ENCODE results near the gene HIVEP3. TPM values are rescaled to one million over a fixed set of nuclear protein-coding genes. Genes with fewer than 3 reads are reported as not detected.

Gene HIVEP3
- total and polyA plus RNA-seq, 3 donors from 2014 or later = 4.8 to 7.3 (median 7.2) TPM

DNA sequence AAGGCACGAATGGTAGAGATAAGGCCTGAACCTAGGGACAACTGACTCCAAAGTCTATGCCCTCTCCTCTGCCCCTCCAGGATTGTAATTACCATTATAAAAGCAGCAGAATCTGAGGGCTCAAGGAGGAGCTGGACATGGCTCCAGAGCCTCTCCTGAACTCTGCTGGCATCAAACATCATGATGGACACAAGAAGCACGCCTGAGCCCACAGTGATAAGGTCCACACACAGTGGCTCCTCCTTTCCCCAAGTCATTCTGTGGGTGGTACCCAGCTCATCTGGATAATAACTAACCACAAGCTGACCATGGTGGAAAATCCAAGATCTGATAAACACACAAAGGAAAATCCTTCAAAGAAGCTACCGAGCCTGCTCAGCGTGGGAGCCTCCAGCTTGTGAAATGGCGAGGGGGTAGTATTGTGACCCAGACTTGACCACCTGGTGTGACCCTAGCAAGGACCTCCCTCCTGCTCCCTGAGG is 85.2 kb downstream of the HIVEP3 start:
- Histone ChIP-seq H3K9me3 (no peaks in the 10 kb centered on the region), H3K4me1 (no peaks in the 10 kb centered on the region), H3K27ac (no peak overlapping the region), H3K4me3 (no peak overlapping the region), H3K27me3 (no peaks in the 10 kb centered on the region), H3K36me3 (ENCODE audit: low read depth, missing control alignments) (no peaks in the 10 kb centered on the region)
- WGBS, 2 donors = 90 to 92% methylated on average over 5 of the region's 5 CpGs
- TF ChIP-seq POLR2A (IDR thresholded peaks at IDR 0.05) = no peak
- TF ChIP-seq, protein P1, sequence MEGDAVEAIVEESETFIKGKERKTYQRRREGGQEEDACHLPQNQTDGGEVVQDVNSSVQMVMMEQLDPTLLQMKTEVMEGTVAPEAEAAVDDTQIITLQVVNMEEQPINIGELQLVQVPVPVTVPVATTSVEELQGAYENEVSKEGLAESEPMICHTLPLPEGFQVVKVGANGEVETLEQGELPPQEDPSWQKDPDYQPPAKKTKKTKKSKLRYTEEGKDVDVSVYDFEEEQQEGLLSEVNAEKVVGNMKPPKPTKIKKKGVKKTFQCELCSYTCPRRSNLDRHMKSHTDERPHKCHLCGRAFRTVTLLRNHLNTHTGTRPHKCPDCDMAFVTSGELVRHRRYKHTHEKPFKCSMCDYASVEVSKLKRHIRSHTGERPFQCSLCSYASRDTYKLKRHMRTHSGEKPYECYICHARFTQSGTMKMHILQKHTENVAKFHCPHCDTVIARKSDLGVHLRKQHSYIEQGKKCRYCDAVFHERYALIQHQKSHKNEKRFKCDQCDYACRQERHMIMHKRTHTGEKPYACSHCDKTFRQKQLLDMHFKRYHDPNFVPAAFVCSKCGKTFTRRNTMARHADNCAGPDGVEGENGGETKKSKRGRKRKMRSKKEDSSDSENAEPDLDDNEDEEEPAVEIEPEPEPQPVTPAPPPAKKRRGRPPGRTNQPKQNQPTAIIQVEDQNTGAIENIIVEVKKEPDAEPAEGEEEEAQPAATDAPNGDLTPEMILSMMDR (IDR thresholded peaks at IDR 0.05) = no peak
- intact Hi-C loops (cut with DNase I; ENCODE audit: low total_unique reads) = no loop called here
- DNase-seq = no peak

DNA sequence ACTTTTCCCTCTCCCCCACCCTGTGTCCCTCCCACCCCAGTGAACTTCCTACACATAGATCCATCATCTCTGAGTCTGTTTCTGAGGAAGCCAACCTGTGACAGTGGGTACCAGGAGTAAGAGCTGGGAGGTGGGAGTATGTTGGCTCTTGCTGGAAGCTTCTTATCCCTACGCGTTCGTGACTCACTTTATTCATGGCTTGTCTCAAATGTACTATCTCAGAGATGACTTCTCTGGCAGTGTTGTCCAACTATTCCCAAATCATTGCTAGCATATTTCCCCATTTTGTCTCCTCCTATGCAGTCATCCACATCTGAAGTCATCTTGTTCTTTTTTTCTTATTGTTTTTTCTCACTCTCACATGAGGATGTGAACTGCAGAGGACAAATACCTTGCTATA is 88.0 kb downstream of the HIVEP3 start:
- no peak for DNase-seq
- TF ChIP-seq, protein P1 (IDR thresholded peaks at IDR 0.05) = no peak
- TF ChIP-seq POLR2A (IDR thresholded peaks at IDR 0.05) = no peak
- WGBS, 2 donors = 66 to 73% methylated on average over 3 of the region's 3 CpGs

DNA sequence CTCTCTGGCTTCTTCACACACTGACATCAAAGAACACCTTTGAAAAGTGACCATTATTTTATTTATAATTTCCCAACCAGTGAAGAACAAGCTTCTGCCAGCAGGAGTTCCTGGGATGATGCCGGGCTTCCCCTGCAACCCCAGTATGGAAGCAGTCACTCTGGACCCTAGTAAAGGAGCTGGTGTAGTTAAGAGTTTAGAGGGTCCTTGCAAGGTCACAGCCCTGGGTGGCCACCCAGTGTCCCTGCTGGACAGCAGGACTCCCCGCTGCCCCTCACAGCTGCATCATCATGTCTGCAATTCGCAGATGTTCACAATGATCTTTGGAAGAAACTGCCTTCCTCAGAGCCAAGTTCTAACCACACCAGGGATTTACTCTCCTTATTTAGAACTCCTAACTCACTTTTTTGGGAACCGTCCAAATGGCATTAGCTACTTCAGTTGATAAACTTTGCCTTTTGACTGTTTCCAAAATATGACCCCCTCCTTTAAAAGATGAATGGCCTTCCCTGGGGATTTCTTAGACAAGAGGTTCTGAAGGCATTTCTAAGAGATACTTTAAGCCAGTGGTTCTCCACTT is 90.6 kb downstream of the HIVEP3 start:
- no peaks in the 10 kb centered on the region for H3K27me3 ChIP-seq
- no peaks in the 10 kb centered on the region for H3K9me3 ChIP-seq
- 36 to 56% methylated on average over 4 of the region's 4 CpGs for WGBS, 2 donors
- TF ChIP-seq, protein P1 (IDR thresholded peaks at IDR 0.05) = no peak
- TF ChIP-seq POLR2A (IDR thresholded peaks at IDR 0.05) = no peak
- DNase-seq = no peak
- intact Hi-C loops (cut with DNase I; ENCODE audit: low total_unique reads) = no loop called here
- H3K27ac ChIP-seq = no peak overlapping the region
- H3K36me3 ChIP-seq (ENCODE audit: low read depth, missing control alignments) = no peaks in the 10 kb centered on the region
- H3K4me1 ChIP-seq = peaks cover 17% of the 10 kb centered on the region
- no peak overlapping the region for H3K4me3 ChIP-seq

More for the DNA sequence above, 88.0 kb downstream of the HIVEP3 start:
- Histone ChIP-seq H3K27ac (no peak overlapping the region), H3K4me3 (no peak overlapping the region), H3K27me3 (no peaks in the 10 kb centered on the region), H3K9me3 (no peaks in the 10 kb centered on the region), H3K36me3 (ENCODE audit: low read depth, missing control alignments) (no peaks in the 10 kb centered on the region), H3K4me1 (peaks cover 4% of the 10 kb centered on the region)
- intact Hi-C loops (cut with DNase I; ENCODE audit: low total_unique reads) = no loop called here

DNA sequence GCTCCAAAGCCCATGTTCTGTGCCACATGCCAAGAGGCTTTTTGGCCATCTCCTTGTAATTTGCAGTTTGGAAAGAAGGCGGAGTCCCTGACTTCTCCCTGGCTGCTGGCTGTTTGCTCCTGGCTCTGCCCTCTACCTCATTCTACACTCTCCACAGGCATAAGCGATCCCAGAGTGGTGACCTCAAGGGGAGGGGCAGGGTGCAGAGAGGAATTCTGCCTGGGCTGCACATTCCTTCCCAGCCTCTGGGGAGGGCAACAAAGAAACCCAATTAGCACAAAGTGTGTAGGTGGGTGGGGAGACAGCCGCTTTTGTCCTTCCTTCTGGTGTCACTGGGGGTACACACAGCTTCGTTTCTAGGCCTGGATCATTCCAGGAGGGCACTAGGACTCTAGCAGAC is 95.3 kb downstream of the HIVEP3 start:
- WGBS, 2 donors = 45 to 58% methylated on average over 4 of the region's 4 CpGs
- intact Hi-C loops (cut with DNase I; ENCODE audit: low total_unique reads) = no loop called here
- Histone ChIP-seq H3K4me3 (no peak overlapping the region), H3K27ac (no peak overlapping the region), H3K4me1 (peaks cover 17% of the 10 kb centered on the region), H3K27me3 (no peaks in the 10 kb centered on the region), H3K9me3 (no peaks in the 10 kb centered on the region), H3K36me3 (ENCODE audit: low read depth, missing control alignments) (no peaks in the 10 kb centered on the region)
- peak; percentile 17 for DNase-seq
- TF ChIP-seq, protein P1 (IDR thresholded peaks at IDR 0.05) = no peak
- TF ChIP-seq POLR2A (IDR thresholded peaks at IDR 0.05) = no peak

DNA sequence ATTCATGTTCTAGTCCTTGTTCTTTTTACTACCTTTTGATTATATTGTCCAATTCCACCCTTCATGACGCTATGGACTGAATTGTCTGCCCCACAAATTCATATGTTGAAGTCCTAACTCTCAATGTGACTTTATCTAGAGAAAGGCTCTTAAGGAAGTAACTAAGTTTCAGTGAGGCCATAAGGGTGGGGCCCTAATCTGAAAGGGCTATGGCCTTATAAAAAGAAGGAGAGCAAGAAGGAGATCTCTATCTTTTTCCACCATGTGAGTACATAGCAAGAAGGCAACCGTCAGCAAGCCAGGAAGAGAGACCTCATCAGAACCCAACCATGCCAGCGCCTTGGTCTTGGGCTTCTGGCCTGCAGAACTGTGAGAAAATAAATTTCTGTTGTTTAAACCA is 95.9 kb downstream of the HIVEP3 start:
- Histone ChIP-seq H3K4me3 (no peak overlapping the region), H3K36me3 (ENCODE audit: low read depth, missing control alignments) (no peaks in the 10 kb centered on the region), H3K27me3 (no peaks in the 10 kb centered on the region), H3K4me1 (peaks cover 12% of the 10 kb centered on the region), H3K9me3 (no peaks in the 10 kb centered on the region), H3K27ac (no peak overlapping the region)
- TF ChIP-seq, protein P1 (IDR thresholded peaks at IDR 0.05) = no peak
- no peak for TF ChIP-seq POLR2A (IDR thresholded peaks at IDR 0.05)
- 80 to 87% methylated on average over 3 of the region's 3 CpGs for WGBS, 2 donors
- intact Hi-C loops (cut with DNase I; ENCODE audit: low total_unique reads) = no loop called here
- no peak for DNase-seq
